Vagina (tissue), 2 donors: Measurements from ENCODE around the gene PRND. TPM values are rescaled to one million over a fixed set of nuclear protein-coding genes. Genes with fewer than 3 reads are reported as not detected.
"Not testable (repeated sequence)": the region's sequence is repeated elsewhere in the genome, so short reads cannot be mapped to it uniquely, and the experiment has no call there.

Experiments
- DNase-seq, 2 donors: peaks; one replicate each; pipeline ENCODE4 v3.0.0-alpha.2; 2017; ENCODE audit errors: extremely low spot score in 2 of 2
- H3K27ac ChIP-seq: fragments of 200-600 bp; sonication (generic); one replicate; pipeline ENCODE4 v1.5.1; 2019
- H3K27me3 ChIP-seq: fragments of 200-600 bp; sonication (generic); one replicate; pipeline ENCODE4 v1.5.1; 2019
- H3K36me3 ChIP-seq, 2 donors: fragments of 200-600 bp; sonication (generic); one replicate each; pipeline ENCODE4 v1.5.1; 2017 to 2019
- H3K4me1 ChIP-seq: fragments of 200-600 bp; sonication (generic); one replicate; pipeline ENCODE4 v1.5.1; 2019
- H3K4me3 ChIP-seq, 2 donors: fragments of 200-600 bp; sonication (generic); 1 replicate in 1 of 2; 2 replicates in 1 of 2; pipeline ENCODE4 v1.5.1; 2016 to 2019
- H3K9me3 ChIP-seq: fragments of 200-600 bp; sonication (generic); one replicate; pipeline ENCODE4 v1.5.1; 2019
- CTCF ChIP-seq, 3 experiments: fragments of 450-650 bp in 2 of 3; fragments of 200-600 bp in 1 of 3; sonication (generic) in 1 of 3; IDR thresholded peaks; one replicate each; pipeline ENCODE4 v1.5.1; 2017 to 2019; ENCODE audit warnings: antibody characterized with exemption in 3 of 3, mild to moderate bottlenecking in 2 of 3, moderate library complexity in 2 of 3
- POLR2A ChIP-seq, 2 donors: fragments of 450-650 bp; IDR thresholded peaks; one replicate each; pipeline ENCODE4 v1.6.1; 2017; ENCODE audit warnings: antibody characterized with exemption in 2 of 2, mild to moderate bottlenecking in 2 of 2, moderate library complexity in 2 of 2
- POLR2AphosphoS5 ChIP-seq, 2 donors: sonication (generic); formaldehyde crosslinking; IDR thresholded peaks; one replicate each; pipeline ENCODE4 v1.9.0; 2017; ENCODE audit warnings: antibody characterized with exemption in 2 of 2, mild to moderate bottlenecking in 2 of 2, low read depth in 1 of 2; ENCODE audit not compliant: insufficient read depth in 1 of 2
- intact Hi-C: fragments of 100-400 bp; cut with DNase I; formaldehyde crosslinking; loops from one replicate; pipeline ENCODE4 v1.15.1; 2023
- total RNA-seq: library from RNA; depleted of rRNA; stranded (reverse); fragments of >200 nt; gene quantifications from one replicate; pipeline ENCODE4 v1.2.3, GENCODE V29; 2016

PRND gene
- total RNA-seq, 1 donor from 2014 or later = not detected

- no peak for TF ChIP-seq CTCF (IDR thresholded peaks at IDR 0.05)
Observed at GRCh38 chr20:4748847-4749246, 27.1 kb downstream of the PRND start.

DNA sequence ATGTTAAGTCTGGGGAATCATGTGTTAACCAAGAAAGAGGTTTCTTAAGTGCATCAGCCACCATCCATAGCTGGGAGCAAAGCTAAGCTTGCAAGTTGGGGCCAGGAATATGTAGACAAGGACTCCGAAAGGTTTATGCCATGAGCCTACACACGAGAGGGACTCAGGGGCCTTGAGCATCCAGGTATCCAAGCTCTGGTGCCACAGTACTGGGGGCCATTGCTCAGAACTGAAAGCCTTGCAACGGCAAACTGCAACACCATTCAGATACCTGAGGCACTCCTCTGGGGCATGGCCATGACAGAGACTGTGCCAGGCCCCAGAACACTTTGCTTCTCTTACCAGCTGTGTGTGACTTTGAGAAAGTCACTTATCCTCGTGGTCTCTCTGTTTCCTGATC lies 27.6 kb downstream of the PRND start:
- intact Hi-C loops = no loop called here
- no peaks in the 10 kb centered on the region for H3K9me3 ChIP-seq
- no peak for DNase-seq

More at GRCh38 chr20:4748847-4749246, 27.1 kb downstream of the PRND start:
- intact Hi-C loops = no loop called here
- Histone ChIP-seq H3K36me3 (no peaks in the 10 kb centered on the region), H3K27ac (no peak overlapping the region), H3K9me3 (no peaks in the 10 kb centered on the region), H3K4me3 (no peak overlapping the region), H3K27me3 (no peaks in the 10 kb centered on the region), H3K4me1 (no peaks in the 10 kb centered on the region)
- DNase-seq = no peak

DNA sequence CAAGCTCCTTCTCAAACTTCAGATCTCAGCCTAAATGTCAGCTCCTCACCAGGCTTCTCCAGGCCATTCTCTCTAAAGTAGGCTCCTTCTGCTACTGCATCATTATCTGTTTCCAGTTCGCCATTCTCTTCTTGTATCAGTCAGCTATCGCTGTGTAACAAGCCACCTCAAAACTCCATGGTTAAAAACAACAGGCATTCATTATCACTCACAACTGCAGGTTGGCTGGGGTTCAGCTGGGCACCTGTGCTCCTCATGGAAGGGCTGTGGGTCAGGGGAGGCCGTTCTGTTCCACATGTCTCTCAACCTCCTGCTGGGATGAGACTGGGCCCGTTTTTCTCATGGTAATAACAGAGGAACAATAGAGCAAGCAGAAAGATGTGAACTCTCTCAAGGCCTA lies 28.7 kb downstream of the PRND start:
- no peaks in the 10 kb centered on the region for H3K36me3 ChIP-seq
- H3K4me1 ChIP-seq = no peaks in the 10 kb centered on the region
- no peak overlapping the region for H3K27ac ChIP-seq
- intact Hi-C loops = no loop called here
- H3K4me3 ChIP-seq = no peak overlapping the region
- no peak for DNase-seq
- TF ChIP-seq POLR2A (IDR thresholded peaks at IDR 0.05) (no peak), POLR2AphosphoS5 (IDR thresholded peaks at IDR 0.05; ENCODE audit: insufficient read depth in 1 of 2, low read depth in 1 of 2) (no peak), CTCF (IDR thresholded peaks at IDR 0.05) (no peak)
- no peaks in the 10 kb centered on the region for H3K27me3 ChIP-seq
- H3K9me3 ChIP-seq = no peaks in the 10 kb centered on the region

More for the DNA sequence above, 27.6 kb downstream of the PRND start:
- no peak overlapping the region for H3K27ac ChIP-seq
- H3K4me1 ChIP-seq = no peaks in the 10 kb centered on the region
- no peak for TF ChIP-seq CTCF (IDR thresholded peaks at IDR 0.05)
- TF ChIP-seq POLR2A (IDR thresholded peaks at IDR 0.05) = no peak
- TF ChIP-seq POLR2AphosphoS5 (IDR thresholded peaks at IDR 0.05; ENCODE audit: insufficient read depth in 1 of 2, low read depth in 1 of 2) = no peak
- no peaks in the 10 kb centered on the region for H3K36me3 ChIP-seq
- H3K27me3 ChIP-seq = no peaks in the 10 kb centered on the region
- no peak overlapping the region for H3K4me3 ChIP-seq

- H3K36me3 ChIP-seq, H3K4me3 ChIP-seq, DNase-seq, H3K4me1 ChIP-seq, intact Hi-C loops, H3K27me3 ChIP-seq, H3K27ac ChIP-seq, H3K9me3 ChIP-seq: not testable (repeated sequence)
Observed at GRCh38 chr20:4759100-4759884, 37.6 kb downstream of the PRND start.

- Histone ChIP-seq H3K27me3 (no peaks in the 10 kb centered on the region), H3K9me3 (no peaks in the 10 kb centered on the region), H3K36me3 (no peaks in the 10 kb centered on the region), H3K27ac (no peak overlapping the region), H3K4me3 (no peak overlapping the region), H3K4me1 (peaks cover 4% of the 10 kb centered on the region)
- TF ChIP-seq POLR2A (IDR thresholded peaks at IDR 0.05) = no peak
- no peak for TF ChIP-seq CTCF (IDR thresholded peaks at IDR 0.05)
- no peak for TF ChIP-seq POLR2AphosphoS5 (IDR thresholded peaks at IDR 0.05; ENCODE audit: insufficient read depth in 1 of 2, low read depth in 1 of 2)
- DNase-seq = peak in 1 of 2 donors; percentile 12
- intact Hi-C loops = no loop called here
Observed at GRCh38 chr20:4763261-4763660, 41.6 kb downstream of the PRND start.
